BJ (cell line): ENCODE data around the gene ERBB4. TPM values are rescaled to one million over a fixed set of nuclear protein-coding genes. Genes with fewer than 3 reads are reported as not detected.

Source experiments
- CTCF ChIA-PET: fragments of 350-600 bp; formaldehyde crosslinking; extraction: SDS; loops from one replicate; lab custom pipeline; 2021; ENCODE audit warnings: antibody characterized with exemption, inconsistent platforms; lab: Yijun Ruan, JAX
- POLR2A ChIA-PET: fragments of 300-600 bp; sonication (Branson Sonifier 250); formaldehyde crosslinking; extraction: SDS; loops from one replicate; lab custom pipeline; 2021; ENCODE audit warnings: antibody characterized with exemption; lab: Charles Lee
- DNase-seq: peaks from one replicate; pipeline ENCODE4 v3.0.0-alpha.2; 2011; ENCODE audit warnings: low read depth
- H3K27me3 ChIP-seq: 2 replicates; pipeline ENCODE4 v1.6.0; 2011; ENCODE audit warnings: low read length; ENCODE audit not compliant: control insufficient read depth, insufficient read depth
- H3K36me3 ChIP-seq: 2 replicates; pipeline ENCODE4 v1.5.1; 2011; ENCODE audit warnings: low read length; ENCODE audit not compliant: control insufficient read depth, insufficient read depth
- H3K4me3 ChIP-seq: 2 replicates; pipeline ENCODE4 v1.5.1; 2011; ENCODE audit warnings: low read depth, mild to moderate bottlenecking, control low read depth, low read length
- polyA plus RNA-seq: library from polyadenylated mRNA; depleted of rRNA; stranded (reverse); fragments of >200 nt; gene quantifications from 2 replicates; pipeline ENCODE4 v1.2.3, GENCODE V29; 2011
- TF ChIP-seq, protein P1 (sequence below): IDR thresholded peaks from 2 replicates; pipeline ENCODE4 v1.5.1; 2011; ENCODE audit warnings: low read depth, mild to moderate bottlenecking, control low read depth, inconsistent platforms, low read length, moderate library complexity; ENCODE audit not compliant: insufficient read depth

ERBB4 gene
- polyA plus RNA-seq, 1 experiment, result not detected

GRCh38 chr2:211463397-211463796, 1075.2 kb downstream of the ERBB4 start:
- Histone ChIP-seq H3K36me3 (no peaks in the 10 kb centered on the region), H3K27me3 (no peaks in the 10 kb centered on the region), H3K4me3 (no peak overlapping the region)
- no peak for DNase-seq
- ChIA-PET CTCF (no interaction called here), POLR2A (no interaction called here)
- TF ChIP-seq, protein P1, sequence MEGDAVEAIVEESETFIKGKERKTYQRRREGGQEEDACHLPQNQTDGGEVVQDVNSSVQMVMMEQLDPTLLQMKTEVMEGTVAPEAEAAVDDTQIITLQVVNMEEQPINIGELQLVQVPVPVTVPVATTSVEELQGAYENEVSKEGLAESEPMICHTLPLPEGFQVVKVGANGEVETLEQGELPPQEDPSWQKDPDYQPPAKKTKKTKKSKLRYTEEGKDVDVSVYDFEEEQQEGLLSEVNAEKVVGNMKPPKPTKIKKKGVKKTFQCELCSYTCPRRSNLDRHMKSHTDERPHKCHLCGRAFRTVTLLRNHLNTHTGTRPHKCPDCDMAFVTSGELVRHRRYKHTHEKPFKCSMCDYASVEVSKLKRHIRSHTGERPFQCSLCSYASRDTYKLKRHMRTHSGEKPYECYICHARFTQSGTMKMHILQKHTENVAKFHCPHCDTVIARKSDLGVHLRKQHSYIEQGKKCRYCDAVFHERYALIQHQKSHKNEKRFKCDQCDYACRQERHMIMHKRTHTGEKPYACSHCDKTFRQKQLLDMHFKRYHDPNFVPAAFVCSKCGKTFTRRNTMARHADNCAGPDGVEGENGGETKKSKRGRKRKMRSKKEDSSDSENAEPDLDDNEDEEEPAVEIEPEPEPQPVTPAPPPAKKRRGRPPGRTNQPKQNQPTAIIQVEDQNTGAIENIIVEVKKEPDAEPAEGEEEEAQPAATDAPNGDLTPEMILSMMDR, result no peak

DNA sequence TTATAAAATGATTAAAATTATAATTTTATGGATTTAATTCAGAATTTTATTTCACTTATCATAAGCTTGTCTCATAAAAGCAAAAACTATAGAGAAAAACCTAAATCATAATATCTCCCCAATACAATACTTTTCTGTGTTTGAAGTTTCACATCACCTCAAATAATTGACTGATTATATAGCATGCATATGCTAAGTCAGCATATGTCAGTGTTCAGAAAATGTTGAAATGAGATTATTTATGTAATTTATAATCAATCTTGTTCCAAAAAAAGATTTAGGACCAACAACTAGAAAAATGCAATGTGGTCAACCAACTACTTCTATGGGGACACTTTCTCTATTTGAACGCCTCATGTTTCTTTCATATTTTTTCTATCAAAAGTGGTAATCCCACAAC, 1079.6 kb downstream of the ERBB4 start:
- no peaks in the 10 kb centered on the region for H3K27me3 ChIP-seq
- ChIA-PET CTCF (no interaction called here), POLR2A (no interaction called here)
- H3K36me3 ChIP-seq, result no peaks in the 10 kb centered on the region
- DNase-seq, result no peak
- TF ChIP-seq, protein P1, result no peak
- no peak overlapping the region for H3K4me3 ChIP-seq

- Histone ChIP-seq H3K4me3 (no peak overlapping the region), H3K27me3 (no peaks in the 10 kb centered on the region), H3K36me3 (no peaks in the 10 kb centered on the region)
- CTCF ChIA-PET, result no interaction called here
- TF ChIP-seq, protein P1, result no peak
- no peak for DNase-seq
- POLR2A ChIA-PET, result no interaction called here
Observed at GRCh38 chr2:211457325-211457724, 1081.3 kb downstream of the ERBB4 start.

DNA sequence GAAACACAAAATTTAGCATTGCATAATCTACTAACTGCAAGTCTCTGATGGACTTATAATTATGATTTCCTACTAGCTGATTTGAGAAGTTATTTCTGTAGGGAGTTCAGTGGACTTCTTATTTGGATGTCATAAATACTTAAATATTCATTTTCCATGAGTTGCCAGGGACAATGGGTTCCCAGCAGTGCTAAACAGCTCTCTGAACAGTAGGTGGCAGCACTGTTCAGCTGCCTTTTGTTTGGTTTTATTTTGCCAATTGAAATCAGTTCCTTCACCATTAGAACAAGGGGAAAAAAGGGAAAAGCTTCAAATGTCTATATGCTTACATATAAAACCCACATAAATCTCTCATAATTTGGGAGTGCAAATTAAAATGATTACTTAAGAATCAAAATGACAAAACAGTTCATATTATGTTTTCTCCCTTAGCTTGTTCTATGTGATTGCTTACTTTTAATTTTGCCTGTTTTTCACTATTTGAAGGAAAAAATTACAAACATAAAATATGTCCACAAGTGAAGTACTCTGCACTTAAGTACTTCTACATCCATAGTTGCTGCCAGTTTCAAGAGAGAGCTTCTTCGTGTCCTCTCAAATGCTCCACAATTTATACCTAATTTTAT, 1083.3 kb downstream of the ERBB4 start:
- TF ChIP-seq, protein P1, result peak; percentile 86
- Histone ChIP-seq H3K4me3 (no peak overlapping the region), H3K36me3 (no peaks in the 10 kb centered on the region), H3K27me3 (no peaks in the 10 kb centered on the region)
- DNase-seq, result no peak
- POLR2A ChIA-PET, result no interaction called here
- CTCF ChIA-PET, result interaction anchor here (0.7 to 2.2 kb wide), 7 partner anchors 11 to 1112 kb away, joined by 3 to 7 read pairs (median 5); no protein-coding TSS in a partner anchor

GRCh38 chr2:211454679-211455078, 1083.9 kb downstream of the ERBB4 start:
- CTCF ChIA-PET, result interaction anchor here (1.0 to 2.2 kb wide), 5 partner anchors 13 to 1113 kb away, joined by 3 to 7 read pairs (median 5); no protein-coding TSS in a partner anchor
- POLR2A ChIA-PET, result no interaction called here
- no peaks in the 10 kb centered on the region for H3K27me3 ChIP-seq
- H3K36me3 ChIP-seq, result no peaks in the 10 kb centered on the region
- no peak overlapping the region for H3K4me3 ChIP-seq
- TF ChIP-seq, protein P1, result no peak
- no peak for DNase-seq
